ENCODE results near the gene HEXIM1.

GRCh38 chr17:45121055-45121454 lies 27.2 kb upstream of the HEXIM1 start:
- TF ChIP-seq POLR2AphosphoS5 (IDR thresholded peaks at IDR 0.05; ENCODE audit: low read depth, low read length) = no peak
- no peak for TF ChIP-seq POLR2A (IDR thresholded peaks at IDR 0.05; ENCODE audit: low read depth, low read length)
- TF ChIP-seq TAF1 (IDR thresholded peaks at IDR 0.05; ENCODE audit: low read depth, low read length) = no peak
- TF ChIP-seq SPI1 (IDR thresholded peaks at IDR 0.05; ENCODE audit: low read depth, low read length) = no peak

Data from GM12891 (cell line).